HEK293T (cell line): ENCODE measurements around the gene GLMN.

Experiments used
- ARNT ChIP-seq: fragments of 450-650 bp; IDR thresholded peaks from 2 replicates; pipeline ENCODE4 v1.6.1; 2017; ENCODE audit warnings: mild to moderate bottlenecking
- BHLHE40 ChIP-seq: fragments of 450-650 bp; IDR thresholded peaks from 2 replicates; pipeline ENCODE4 v1.6.1; 2016; ENCODE audit warnings: mild to moderate bottlenecking, moderate library complexity, borderline replicate concordance
- CTBP1 ChIP-seq: fragments of 450-650 bp; IDR thresholded peaks from 2 replicates; pipeline ENCODE4 v1.6.1; 2016; ENCODE audit warnings: borderline replicate concordance
- FOXA1 ChIP-seq: fragments of 450-650 bp; IDR thresholded peaks from 2 replicates; pipeline ENCODE4 v1.6.1; 2016; ENCODE audit warnings: mild to moderate bottlenecking
- FOXK2 ChIP-seq: fragments of 450-650 bp; IDR thresholded peaks from 2 replicates; pipeline ENCODE4 v1.6.1; 2016; ENCODE audit warnings: mild to moderate bottlenecking
- FOXM1 ChIP-seq: fragments of 450-650 bp; IDR thresholded peaks from 2 replicates; pipeline ENCODE4 v1.6.1; 2017; ENCODE audit warnings: mild to moderate bottlenecking, borderline replicate concordance
- HDGF ChIP-seq: fragments of 450-650 bp; IDR thresholded peaks from 2 replicates; pipeline ENCODE4 v1.6.1; 2017; ENCODE audit warnings: antibody characterized with exemption, borderline replicate concordance
- L3MBTL2 ChIP-seq: fragments of 450-650 bp; conservative IDR thresholded peaks from 2 replicates; pipeline ENCODE4 v1.6.1; 2016; ENCODE audit warnings: mild to moderate bottlenecking
- LEF1 ChIP-seq: fragments of 450-650 bp; IDR thresholded peaks from 2 replicates; pipeline ENCODE4 v1.6.1; 2017; ENCODE audit warnings: mild to moderate bottlenecking, borderline replicate concordance
- SP1 ChIP-seq: fragments of 450-650 bp; IDR thresholded peaks from 2 replicates; pipeline ENCODE4 v1.6.1; 2017
- SUZ12 ChIP-seq: fragments of 450-650 bp; IDR thresholded peaks from 2 replicates; pipeline ENCODE4 v1.6.1; 2016; ENCODE audit warnings: mild to moderate bottlenecking
- TARDBP ChIP-seq: fragments of 450-650 bp; IDR thresholded peaks from 2 replicates; pipeline ENCODE4 v1.6.1; 2016
- ZNF384 ChIP-seq: fragments of 450-650 bp; IDR thresholded peaks from 2 replicates; pipeline ENCODE4 v1.6.1; 2016

- TF ChIP-seq SP1 (no peak), FOXA1 (no peak), L3MBTL2 (no peak), FOXM1 (no peak), ARNT (no peak), BHLHE40 (no peak), SUZ12 (no peak), CTBP1 (no peak), LEF1 (no peak), TARDBP (no peak), HDGF (no peak), FOXK2 (no peak), ZNF384 (no peak)
Observed at GRCh38 chr1:92342401-92342800, 43.6 kb upstream of the GLMN start.
